GM21528 (cell line): Measurements from ENCODE around the gene MRPL43.

Experiments
- ATAC-seq: cut with Tn5 transposase; IDR thresholded peaks from one replicate; pipeline ENCODE4 v1.9.1; 2021; ENCODE audit warnings: mild to moderate bottlenecking, moderate library complexity; ENCODE audit not compliant: unreplicated experiment, low FRiP score

Gene MRPL43

DNA sequence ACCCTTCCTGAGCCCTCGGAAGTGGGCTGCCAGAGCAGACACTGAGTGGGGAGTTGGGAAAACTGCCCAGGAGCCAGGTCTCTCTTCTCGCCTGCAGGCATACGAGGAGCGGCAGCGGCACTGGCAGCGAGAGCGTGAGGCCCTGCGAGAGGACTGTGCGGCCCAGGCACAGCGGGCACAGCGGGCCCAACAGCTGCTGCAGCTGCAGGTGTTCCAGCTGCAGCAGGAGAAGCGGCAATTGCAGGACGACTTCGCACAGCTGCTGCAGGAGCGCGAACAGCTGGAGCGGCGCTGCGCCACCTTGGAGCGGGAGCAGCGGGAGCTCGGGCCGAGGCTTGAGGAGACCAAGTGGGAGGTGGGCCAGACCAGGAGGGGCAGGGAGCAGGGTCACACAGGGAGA lies 18.1 kb upstream of the MRPL43 start:
- no peak for ATAC-seq

DNA sequence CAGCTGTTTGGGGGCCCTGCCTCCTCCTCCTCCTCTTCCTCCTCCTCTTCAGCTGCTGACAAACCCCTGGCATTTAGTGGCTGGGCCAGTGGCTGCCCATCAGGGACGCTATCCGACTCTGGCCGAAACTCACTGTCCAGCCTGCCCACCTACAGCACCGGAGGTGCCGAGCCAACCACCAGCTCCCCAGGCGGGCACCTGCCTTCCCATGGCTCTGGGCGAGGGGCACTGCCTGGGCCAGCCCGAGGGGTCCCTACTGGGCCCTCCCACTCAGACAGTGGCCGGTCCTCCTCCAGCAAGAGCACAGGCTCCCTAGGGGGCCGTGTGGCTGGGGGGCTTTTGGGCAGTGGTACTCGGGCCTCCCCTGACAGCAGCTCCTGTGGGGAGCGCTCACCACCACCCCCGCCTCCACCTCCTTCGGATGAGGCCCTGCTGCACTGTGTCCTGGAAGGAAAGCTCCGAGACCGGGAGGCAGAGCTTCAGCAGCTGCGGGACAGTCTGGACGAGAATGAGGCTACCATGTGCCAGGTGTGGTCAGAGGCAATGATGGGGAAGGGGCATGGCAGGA lies 16.4 kb upstream of the MRPL43 start:
- no peak for ATAC-seq

DNA sequence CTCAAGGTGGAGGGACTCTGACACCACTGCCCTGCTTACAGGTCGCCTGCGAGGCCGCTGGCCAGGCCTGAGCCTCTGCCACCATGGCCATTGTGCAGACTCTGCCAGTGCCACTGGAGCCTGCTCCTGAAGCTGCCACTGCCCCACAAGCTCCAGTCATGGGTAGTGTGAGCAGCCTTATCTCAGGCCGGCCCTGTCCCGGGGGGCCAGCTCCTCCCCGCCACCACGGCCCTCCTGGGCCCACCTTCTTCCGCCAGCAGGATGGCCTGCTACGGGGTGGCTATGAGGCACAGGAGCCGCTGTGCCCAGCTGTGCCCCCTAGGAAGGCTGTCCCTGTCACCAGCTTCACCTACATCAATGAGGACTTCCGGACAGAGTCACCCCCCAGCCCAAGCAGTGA lies 15.2 kb upstream of the MRPL43 start:
- ATAC-seq: no peak

- no peak for ATAC-seq
These were observed 14.3 kb upstream of the MRPL43 start for GRCh38 chr10:101001659-101002035.

GRCh38 chr10:101000915-101001658 lies 13.8 kb upstream of the MRPL43 start:
- ATAC-seq: no peak

DNA sequence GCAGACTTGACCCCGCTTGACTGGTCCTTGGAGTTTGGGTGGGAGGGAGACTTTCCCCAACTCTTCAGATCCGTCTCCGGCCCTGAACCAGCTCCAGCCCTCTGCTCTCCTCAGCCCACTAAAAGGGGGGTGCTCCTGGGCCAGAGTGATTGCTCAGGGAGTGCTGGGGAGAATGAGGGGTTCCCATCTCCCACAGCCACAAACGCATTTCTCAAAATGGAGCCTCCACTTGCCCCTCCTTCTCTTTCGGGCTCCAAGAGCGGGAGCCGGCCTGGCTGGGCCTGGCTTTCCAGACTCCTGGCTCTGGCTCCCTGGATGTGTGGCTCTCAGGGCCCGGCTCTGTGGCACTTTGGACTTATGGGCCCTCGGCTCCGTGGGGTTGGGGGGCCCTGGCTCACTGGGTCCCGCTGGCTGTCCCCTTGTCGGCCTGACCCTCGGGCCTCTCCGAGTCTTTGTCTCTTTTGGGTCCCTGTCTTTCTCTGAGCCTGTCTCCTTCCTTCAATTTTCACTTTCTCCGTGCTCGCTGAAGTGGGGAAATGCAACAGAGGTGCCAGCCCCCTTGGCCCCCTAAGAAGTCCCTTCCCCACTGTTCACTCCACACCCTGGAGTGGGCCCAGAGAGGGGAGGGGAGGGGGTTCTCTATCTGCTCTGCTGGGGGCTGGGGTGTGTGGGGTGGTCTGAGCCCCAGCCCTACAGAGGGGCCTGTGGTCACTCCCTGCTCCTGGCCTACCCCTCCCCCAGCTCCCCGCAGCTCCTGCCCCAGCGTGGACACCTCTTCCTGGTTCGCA lies 13.0 kb upstream of the MRPL43 start:
- no peak for ATAC-seq

DNA sequence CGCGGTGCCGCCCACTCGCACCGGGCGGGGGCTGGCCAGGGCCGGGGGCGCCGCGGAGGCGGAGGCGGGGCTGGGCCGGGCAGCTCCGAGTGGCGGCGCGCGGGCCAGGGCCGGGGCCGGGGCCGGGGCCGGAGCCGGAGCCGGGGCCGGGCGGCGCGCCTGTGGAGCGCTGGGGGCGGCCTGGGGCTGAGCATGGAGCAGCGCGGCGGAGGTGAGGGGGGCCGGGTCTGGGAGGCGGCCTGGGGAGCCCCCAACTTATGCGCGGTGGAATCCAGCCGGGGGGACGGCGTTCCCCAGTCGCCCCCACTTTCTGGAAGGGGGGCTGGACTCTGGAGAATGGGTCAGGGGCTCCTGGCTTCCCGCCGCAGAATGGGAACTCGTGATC lies 12.4 kb upstream of the MRPL43 start, which contains the start of gene LZTS2:
LZTS2 (plus strand) TSS at position 67 of the 385 bp plus-strand sequence. CDS start 2,731 bp downstream, outside the sequence.
- ATAC-seq: no peak

GRCh38 chr10:100998991-100999741 lies 11.9 kb upstream of the MRPL43 start:
- peak; percentile 44 for ATAC-seq

DNA sequence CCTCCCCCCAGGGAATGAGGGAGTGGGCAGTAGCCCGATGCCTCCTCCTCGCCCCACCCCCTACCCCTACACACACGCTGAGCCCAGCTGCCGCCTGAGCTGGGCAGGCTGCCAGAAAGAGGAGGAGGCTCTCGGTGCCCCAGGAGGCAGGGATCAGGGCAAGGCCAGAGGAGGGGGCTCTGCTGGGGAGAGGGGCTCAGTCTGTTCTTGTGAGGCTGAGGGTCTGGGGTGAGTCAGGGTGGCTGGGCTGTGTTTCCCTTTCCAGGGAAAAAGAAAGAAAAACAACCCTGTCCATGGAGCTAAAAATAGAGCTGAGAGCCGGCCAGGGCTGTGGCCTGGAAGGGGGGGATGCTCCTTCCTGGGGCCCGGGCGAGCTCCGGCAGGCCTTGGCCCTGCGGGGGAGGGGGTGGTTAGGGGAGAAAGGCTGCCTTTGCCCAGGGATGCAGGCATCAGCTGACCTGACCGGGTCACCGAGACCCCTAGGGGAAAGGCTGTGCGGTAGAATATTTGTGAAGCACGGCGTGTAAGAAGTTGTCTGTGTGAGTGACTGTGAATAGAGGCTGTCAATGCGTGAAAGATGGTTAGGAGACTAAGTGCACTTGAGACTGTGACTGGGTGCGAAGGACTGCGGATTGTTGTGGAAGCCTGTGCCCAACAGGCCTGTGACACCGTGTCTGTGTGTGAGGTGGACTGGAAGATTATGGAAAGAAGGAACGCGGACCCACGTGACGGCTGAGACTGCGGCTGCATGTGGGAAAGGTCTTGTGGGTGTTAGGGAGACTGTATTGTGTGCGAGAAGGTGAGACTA lies 11.1 kb upstream of the MRPL43 start:
- no peak for ATAC-seq

DNA sequence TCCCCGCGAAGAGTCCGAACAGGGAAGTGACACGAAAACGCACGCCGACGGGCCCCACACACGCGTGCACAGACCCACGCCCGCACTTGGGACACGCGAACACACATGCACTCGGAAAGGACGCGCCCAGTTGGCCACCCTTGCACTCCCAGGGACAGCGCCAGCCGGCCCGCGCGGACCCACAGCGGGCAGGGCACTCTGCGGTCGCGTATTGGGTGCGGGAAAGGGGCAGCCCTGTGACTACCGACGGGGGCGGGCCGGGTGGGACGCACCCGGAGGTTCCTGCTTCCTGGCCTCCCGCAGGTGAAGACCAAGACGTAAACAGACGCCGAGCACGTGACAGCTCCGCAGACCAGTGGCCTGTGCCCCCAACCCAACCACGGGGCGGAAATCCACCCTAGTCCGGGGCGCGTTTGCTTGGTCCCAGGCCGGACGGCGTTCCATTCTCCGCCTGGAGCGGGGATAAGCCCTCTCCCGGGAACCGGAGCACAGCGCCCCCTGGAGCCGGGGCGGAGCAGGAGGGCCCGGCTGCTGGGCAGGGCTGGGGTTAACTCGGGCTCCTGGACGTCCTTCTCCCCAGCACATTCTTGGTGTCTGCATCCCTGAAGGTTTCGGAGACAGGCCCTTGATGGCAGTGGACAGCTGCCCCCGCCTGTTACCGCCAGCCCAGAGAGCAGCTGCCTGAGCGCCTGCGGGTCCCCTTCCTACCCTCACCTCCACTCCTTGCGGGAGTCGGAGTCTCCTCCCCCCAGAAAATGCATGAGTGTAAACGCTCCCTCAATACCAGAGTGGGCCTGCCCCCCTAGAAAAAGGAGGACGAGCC lies 10.3 kb upstream of the MRPL43 start:
- no peak for ATAC-seq

DNA sequence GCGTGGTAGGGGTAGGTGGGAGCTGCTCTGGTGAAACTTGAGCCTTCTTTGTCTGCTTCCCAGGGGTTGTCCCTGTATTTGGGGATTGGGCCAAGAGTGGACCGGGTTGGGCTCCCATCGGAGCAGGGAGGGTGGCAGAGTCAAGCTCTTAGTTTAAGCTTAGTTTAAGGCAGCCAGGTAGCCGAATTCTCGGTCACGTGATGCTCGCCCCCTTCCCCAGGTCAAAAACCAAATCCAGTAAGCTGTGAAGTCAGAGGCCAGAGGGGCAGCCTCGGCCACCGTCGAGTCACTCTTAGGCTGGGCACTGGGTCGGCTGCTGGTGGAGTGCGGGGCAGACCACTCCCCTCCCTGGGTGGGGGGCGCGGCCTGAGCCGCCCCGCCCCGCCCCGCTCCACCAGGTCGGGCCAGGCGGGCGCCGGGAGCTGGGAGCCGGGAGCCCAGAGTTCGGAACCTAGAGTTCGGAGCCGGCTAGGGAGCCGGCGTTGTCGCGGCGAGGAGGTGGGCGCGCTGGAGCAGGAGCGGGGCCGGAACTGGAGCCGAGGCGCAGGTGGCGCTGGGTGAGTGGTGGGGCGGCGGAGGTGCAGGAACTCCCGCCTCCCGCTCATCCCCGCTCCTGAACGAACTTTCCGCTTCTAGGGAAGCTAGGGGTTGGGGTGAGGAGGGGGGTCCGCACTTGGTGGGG lies 9.5 kb upstream of the MRPL43 start:
- no peak for ATAC-seq

DNA sequence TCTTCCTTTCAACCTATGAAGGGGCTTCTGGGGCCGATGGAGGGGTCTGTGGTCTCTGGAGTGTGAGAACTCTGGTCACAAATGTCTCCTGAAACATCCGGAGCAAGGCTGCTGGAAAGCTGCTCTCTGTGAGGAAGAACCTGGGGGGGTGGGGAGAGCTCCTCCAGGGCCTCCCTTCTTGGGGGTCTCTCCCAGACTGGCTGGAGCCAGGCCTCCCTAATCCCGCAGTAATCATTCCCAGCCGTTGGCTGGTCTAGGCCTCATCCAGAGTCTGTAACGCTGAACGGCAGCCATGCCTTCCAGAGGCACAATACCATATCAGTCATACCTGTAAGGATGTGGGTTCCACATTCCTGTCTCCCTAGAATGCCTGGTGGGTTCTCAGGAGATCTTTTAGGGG lies 7.9 kb upstream of the MRPL43 start:
- ATAC-seq: no peak

DNA sequence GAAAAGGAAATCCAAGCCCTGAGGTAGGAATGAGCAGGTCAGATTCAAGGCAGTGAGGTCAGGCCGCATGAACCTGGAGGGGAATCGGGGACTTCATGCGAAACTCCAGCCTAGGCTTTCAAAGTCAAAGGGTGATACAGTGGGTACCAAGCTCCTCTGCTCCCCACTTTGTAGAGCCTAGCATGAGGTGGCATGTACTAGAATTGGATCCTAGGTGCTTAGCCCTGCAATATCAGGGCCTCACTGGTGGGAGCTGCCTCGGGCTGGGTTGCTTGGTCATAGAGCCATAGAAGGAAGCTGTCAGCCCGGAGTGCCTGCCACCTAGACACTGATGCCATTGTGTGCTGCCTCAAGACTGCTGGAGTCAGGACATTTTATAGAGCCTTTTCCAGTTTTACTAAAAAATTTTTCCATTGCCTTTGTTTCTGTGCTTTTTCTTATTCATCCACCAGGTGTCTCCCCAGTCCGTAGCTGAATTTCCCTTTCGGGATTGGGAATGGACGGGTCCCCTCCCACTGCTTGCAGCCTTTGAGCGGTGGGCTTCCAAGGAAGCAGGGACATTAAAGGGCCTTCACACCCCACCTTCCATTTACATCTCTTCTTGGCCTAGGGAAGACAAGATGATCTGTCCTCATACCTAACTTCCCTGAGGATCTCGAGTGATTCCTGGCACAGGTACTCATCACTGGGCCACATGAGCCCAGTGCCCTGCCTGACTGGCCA lies 6.8 kb upstream of the MRPL43 start:
- ATAC-seq: no peak

GRCh38 chr10:100989088-100989487 lies 1.8 kb upstream of the MRPL43 start:
- no peak for ATAC-seq

DNA sequence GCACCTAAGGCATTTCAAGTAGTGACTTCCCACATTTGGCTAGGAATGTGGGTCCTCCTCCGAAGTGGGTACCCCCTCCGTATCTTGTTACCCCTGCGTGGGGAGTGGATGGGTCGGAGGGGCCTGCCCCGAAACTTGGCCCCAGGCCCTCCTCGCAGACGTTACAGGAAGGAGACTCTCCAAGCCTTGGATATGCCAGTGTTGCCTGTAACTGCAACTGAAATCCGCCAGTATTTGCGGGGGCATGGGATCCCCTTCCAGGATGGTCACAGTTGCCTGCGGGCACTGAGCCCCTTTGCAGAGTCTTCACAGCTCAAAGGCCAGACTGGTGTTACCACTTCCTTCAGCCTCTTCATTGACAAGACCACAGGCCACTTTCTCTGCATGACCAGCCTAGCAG lies 869 bp upstream of the MRPL43 start:
- ATAC-seq: no peak

GRCh38 chr10:100987685-100988049 lies 370 bp upstream of the MRPL43 start:
- ATAC-seq: no peak

- ATAC-seq: peak; percentile 7
These were observed 710 bp downstream of the MRPL43 start for GRCh38 chr10:100986623-100986951.

DNA sequence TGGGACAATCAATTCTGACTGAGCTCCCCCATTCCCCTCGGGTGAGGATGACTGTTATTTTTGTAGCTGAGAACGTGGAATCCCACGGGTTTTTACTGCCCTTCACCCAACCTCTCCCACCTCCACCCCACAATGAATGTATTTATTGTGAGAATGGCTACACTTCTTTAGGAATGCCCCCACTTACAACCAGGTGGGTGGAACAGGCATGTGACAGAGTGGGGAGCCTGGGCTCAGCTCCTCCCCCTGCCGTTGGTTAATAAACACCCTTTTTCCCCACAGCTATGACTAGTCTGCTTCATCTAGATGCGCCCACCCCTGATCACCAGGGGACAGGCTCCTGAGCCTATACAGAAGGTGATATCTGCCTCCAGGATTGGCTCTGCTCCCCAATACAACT lies 2.0 kb downstream of the MRPL43 start:
- ATAC-seq: no peak
